Neural progenitor cell (in vitro differentiated cells): ENCODE results near the gene UBE2R2. TPM values are rescaled to one million over a fixed set of nuclear protein-coding genes. Genes with fewer than 3 reads are reported as not detected.

Experiments used
- DNase-seq: peaks from one replicate; pipeline ENCODE4 v3.0.0-alpha.2; 2016; ENCODE audit warnings: low spot score
- H2AFZ ChIP-seq: fragments of 200-600 bp; sonication (generic); replicated peaks from 2 replicates; pipeline ENCODE4 v1.6.1; 2016; ENCODE audit warnings: antibody characterized with exemption
- H3F3A ChIP-seq: fragments of 200-600 bp; sonication (generic); 2 replicates; pipeline ENCODE4 v1.6.1; 2016; ENCODE audit warnings: antibody characterized with exemption, low read depth
- H3K27ac ChIP-seq: fragments of 200-600 bp; sonication (generic); 2 replicates; pipeline ENCODE4 v1.5.1; 2016; ENCODE audit warnings: mild to moderate bottlenecking
- H3K27me3 ChIP-seq: fragments of 200-600 bp; sonication (generic); 2 replicates; pipeline ENCODE4 v1.6.1; 2016; ENCODE audit warnings: mild to moderate bottlenecking, moderate library complexity
- H3K36me3 ChIP-seq: fragments of 200-600 bp; sonication (generic); 2 replicates; pipeline ENCODE4 v1.5.1; 2016
- H3K4me1 ChIP-seq: fragments of 200-600 bp; sonication (generic); 2 replicates; pipeline ENCODE4 v1.6.1; 2016; ENCODE audit warnings: mixed run types
- H3K4me2 ChIP-seq: fragments of 200-600 bp; sonication (generic); 2 replicates; pipeline ENCODE4 v1.6.1; 2016
- H3K4me3 ChIP-seq: fragments of 200-600 bp; sonication (generic); 2 replicates; pipeline ENCODE4 v1.5.1; 2016
- H3K79me2 ChIP-seq: fragments of 200-600 bp; sonication (generic); 2 replicates; pipeline ENCODE4 v1.6.1; 2016; ENCODE audit warnings: low read depth
- H3K9ac ChIP-seq: fragments of 200-600 bp; sonication (generic); 2 replicates; pipeline ENCODE4 v1.6.1; 2016
- H3K9me3 ChIP-seq: fragments of 200-600 bp; sonication (generic); 2 replicates; pipeline ENCODE4 v1.5.1; 2016; ENCODE audit warnings: low read depth
- H4K20me1 ChIP-seq: fragments of 200-600 bp; sonication (generic); 2 replicates; pipeline ENCODE4 v1.6.1; 2016; ENCODE audit warnings: low read depth
- H3K27ac Mint-ChIP-seq: 3 replicates; pipeline ENCODE4 v1.8.0; 2021; ENCODE audit warnings: mixed read lengths
- H3K27me3 Mint-ChIP-seq: 2 replicates; pipeline ENCODE4 v1.8.0; 2022; ENCODE audit warnings: low read depth, mild to moderate bottlenecking, inconsistent platforms, moderate library complexity, mixed read lengths; ENCODE audit not compliant: insufficient read depth
- H3K36me3 Mint-ChIP-seq: 3 replicates; pipeline ENCODE4 v1.8.0; 2021; ENCODE audit warnings: mixed read lengths
- H3K4me1 Mint-ChIP-seq: 3 replicates; pipeline ENCODE4 v1.8.0; 2021; ENCODE audit warnings: mixed read lengths
- H3K4me3 Mint-ChIP-seq: 3 replicates; pipeline ENCODE4 v1.8.0; 2021; ENCODE audit warnings: mild to moderate bottlenecking, moderate library complexity, mixed read lengths
- H3K9me3 Mint-ChIP-seq: 3 replicates; pipeline ENCODE4 v1.8.0; 2020; ENCODE audit warnings: mixed read lengths
- EZH2 ChIP-seq: fragments of 200-600 bp; sonication (generic); IDR thresholded peaks from 2 replicates; pipeline ENCODE4 v1.6.1; 2017; ENCODE audit warnings: antibody characterized with exemption, mild to moderate bottlenecking, moderate library complexity
- EZH2phosphoT487 ChIP-seq: fragments of 200-600 bp; sonication (generic); IDR thresholded peaks from 2 replicates; pipeline ENCODE4 v1.6.1; 2017; ENCODE audit warnings: antibody characterized with exemption
- total RNA-seq: library from RNA; depleted of rRNA; stranded (reverse); fragments of >200 nt; gene quantifications from 2 replicates; pipeline ENCODE4 v1.2.3, GENCODE V29; 2015; ENCODE audit warnings: low replicate concordance
- TF ChIP-seq, protein P1 (sequence below): fragments of 200-600 bp; sonication (generic); IDR thresholded peaks from 2 replicates; pipeline ENCODE4 v1.5.1; 2017; ENCODE audit warnings: antibody characterized with exemption, mild to moderate bottlenecking

Gene UBE2R2
- total RNA-seq, 1 donor from 2014 or later: 68.3 TPM

DNA sequence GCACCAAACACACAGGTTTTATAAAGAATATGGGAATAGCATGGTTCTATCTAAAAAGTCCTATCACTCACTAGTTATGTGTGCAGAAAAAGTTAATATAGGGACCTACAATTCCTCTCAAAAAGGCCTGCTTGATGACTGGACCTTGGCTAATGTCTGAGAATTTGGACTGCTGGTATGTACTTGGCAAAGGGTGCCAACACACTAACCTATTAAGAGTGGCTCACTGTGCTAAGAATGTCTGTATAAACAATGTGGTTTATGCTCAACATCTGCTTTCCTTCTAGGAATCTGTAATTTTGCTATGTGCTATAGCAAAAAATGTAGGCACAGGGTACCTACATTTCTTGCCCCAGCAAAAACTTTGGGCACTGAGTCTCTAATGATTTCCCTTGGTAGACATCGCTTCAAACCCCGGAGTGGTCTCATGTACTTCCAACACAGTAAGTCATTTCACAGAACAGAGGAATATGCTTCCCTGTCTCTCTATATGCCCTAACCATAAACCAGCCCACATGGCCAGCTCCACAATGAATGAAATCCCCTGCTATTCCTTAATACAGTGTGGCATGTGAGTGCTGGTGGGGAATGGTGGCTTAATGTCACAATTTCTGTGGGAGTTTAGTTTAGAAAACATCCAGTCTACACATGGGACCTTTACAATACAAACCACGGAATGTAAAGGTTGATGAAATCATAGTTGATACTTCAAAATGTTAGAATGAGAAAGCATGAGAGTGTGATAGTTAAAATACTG is 130.0 kb downstream of the UBE2R2 start:
- Mint-ChIP-seq H3K4me1 (no peaks in the 10 kb centered on the region), H3K27ac (no peak overlapping the region), H3K9me3 (no peaks in the 10 kb centered on the region), H3K36me3 (peaks cover 39% of the 10 kb centered on the region), H3K27me3 (peaks cover 2% of the 10 kb centered on the region), H3K4me3 (no peak overlapping the region)
- Histone ChIP-seq H4K20me1 (no peaks in the 10 kb centered on the region), H3K9ac (no peak overlapping the region), H2AFZ (no peak overlapping the region), H3K27ac (no peak overlapping the region), H3K9me3 (no peaks in the 10 kb centered on the region), H3K4me2 (no peak overlapping the region), H3K4me3 (no peak overlapping the region), H3K79me2 (no peaks in the 10 kb centered on the region), H3K4me1 (no peaks in the 10 kb centered on the region), H3K27me3 (no peaks in the 10 kb centered on the region), H3F3A (no peaks in the 10 kb centered on the region), H3K36me3 (no peaks in the 10 kb centered on the region)
- no peak for DNase-seq
- TF ChIP-seq EZH2 (no peak), EZH2phosphoT487 (no peak)
- TF ChIP-seq, protein P1, sequence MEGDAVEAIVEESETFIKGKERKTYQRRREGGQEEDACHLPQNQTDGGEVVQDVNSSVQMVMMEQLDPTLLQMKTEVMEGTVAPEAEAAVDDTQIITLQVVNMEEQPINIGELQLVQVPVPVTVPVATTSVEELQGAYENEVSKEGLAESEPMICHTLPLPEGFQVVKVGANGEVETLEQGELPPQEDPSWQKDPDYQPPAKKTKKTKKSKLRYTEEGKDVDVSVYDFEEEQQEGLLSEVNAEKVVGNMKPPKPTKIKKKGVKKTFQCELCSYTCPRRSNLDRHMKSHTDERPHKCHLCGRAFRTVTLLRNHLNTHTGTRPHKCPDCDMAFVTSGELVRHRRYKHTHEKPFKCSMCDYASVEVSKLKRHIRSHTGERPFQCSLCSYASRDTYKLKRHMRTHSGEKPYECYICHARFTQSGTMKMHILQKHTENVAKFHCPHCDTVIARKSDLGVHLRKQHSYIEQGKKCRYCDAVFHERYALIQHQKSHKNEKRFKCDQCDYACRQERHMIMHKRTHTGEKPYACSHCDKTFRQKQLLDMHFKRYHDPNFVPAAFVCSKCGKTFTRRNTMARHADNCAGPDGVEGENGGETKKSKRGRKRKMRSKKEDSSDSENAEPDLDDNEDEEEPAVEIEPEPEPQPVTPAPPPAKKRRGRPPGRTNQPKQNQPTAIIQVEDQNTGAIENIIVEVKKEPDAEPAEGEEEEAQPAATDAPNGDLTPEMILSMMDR: no peak

DNA sequence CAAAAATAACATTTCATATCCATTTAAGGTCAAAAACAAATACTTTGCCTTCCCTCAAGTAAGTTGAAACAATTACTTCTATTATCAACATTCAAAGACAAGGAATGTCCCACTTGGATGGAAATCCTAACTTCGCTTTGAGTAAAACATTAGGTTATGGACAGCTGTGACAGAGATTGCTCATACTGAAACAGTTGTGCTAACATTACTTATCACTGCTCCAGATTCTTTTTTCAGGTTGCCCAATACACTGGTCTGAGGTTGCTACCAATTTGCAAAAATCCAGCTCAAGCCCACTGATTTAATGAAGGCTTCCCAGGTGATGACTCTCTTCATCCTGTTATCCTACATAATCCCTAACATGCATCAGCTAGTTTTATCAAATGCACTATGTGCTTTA is 133.4 kb downstream of the UBE2R2 start:
- no peaks in the 10 kb centered on the region for H4K20me1 ChIP-seq
- Mint-ChIP-seq H3K4me1 (no peaks in the 10 kb centered on the region), H3K36me3 (peaks cover 36% of the 10 kb centered on the region), H3K9me3 (no peaks in the 10 kb centered on the region), H3K27me3 (no peaks in the 10 kb centered on the region), H3K27ac (no peak overlapping the region), H3K4me3 (no peak overlapping the region)
- no peak overlapping the region for H2AFZ ChIP-seq
- H3K36me3 ChIP-seq: peaks cover 6% of the 10 kb centered on the region
- H3K4me1 ChIP-seq: no peaks in the 10 kb centered on the region
- no peak overlapping the region for H3K4me3 ChIP-seq
- DNase-seq: no peak
- H3K79me2 ChIP-seq: no peaks in the 10 kb centered on the region
- H3K4me2 ChIP-seq: no peak overlapping the region
- H3F3A ChIP-seq: no peaks in the 10 kb centered on the region
- no peak overlapping the region for H3K27ac ChIP-seq
- TF ChIP-seq, protein P1: no peak
- TF ChIP-seq EZH2 (no peak), EZH2phosphoT487 (no peak)
- no peak overlapping the region for H3K9ac ChIP-seq
- no peaks in the 10 kb centered on the region for H3K9me3 ChIP-seq
- no peaks in the 10 kb centered on the region for H3K27me3 ChIP-seq

DNA sequence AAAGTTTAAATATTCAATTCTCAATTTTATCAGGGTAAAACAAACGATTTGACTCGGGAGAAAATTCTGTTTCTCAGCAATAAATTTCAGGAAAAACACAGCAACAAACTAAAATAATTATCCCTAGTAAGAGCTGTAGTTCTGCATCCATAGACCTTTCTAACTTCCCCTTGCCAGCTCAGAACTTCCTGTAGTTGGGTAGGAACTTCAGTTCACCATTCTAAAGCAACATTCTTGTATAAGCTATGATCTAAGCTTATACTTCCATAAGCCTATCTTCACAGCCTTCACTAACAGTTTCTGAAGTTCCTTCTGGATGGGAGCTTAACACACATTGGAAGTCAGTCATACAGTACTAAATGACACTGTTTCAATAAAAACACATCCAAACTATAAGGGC is 135.1 kb downstream of the UBE2R2 start:
- H3K4me1 Mint-ChIP-seq: no peaks in the 10 kb centered on the region

More for the DNA sequence above, 135.1 kb downstream of the UBE2R2 start:
- Histone ChIP-seq H3K79me2 (no peaks in the 10 kb centered on the region), H3K4me2 (no peak overlapping the region), H3F3A (no peaks in the 10 kb centered on the region), H3K27me3 (no peaks in the 10 kb centered on the region), H3K4me1 (no peaks in the 10 kb centered on the region), H3K36me3 (peaks cover 11% of the 10 kb centered on the region), H3K27ac (no peak overlapping the region), H4K20me1 (no peaks in the 10 kb centered on the region), H3K9me3 (no peaks in the 10 kb centered on the region), H3K4me3 (no peak overlapping the region), H3K9ac (no peak overlapping the region), H2AFZ (no peak overlapping the region)
- Mint-ChIP-seq H3K9me3 (no peaks in the 10 kb centered on the region), H3K4me3 (no peak overlapping the region), H3K36me3 (peaks cover 35% of the 10 kb centered on the region), H3K27ac (no peak overlapping the region), H3K27me3 (no peaks in the 10 kb centered on the region)
- TF ChIP-seq EZH2phosphoT487 (no peak), EZH2 (no peak)
- TF ChIP-seq, protein P1: no peak
- no peak for DNase-seq
